Measurements from ENCODE around the gene ZNF526.

- peak in 1 of 3 donors; percentile 19 for TF ChIP-seq POLR2AphosphoS5 (IDR thresholded peaks at IDR 0.05)
- no peak for TF ChIP-seq POLR2A (IDR thresholded peaks at IDR 0.05)
- no peak for TF ChIP-seq CTCF (IDR thresholded peaks at IDR 0.05 in 8 of 11, conservative IDR thresholded peaks at IDR 0.05 in 3 of 11)
Measured at GRCh38 chr19:42232435-42232834, 12.3 kb downstream of the ZNF526 start.
